HEK293T (cell line): Measurements from ENCODE around the gene SMIM29.

Source experiments
- ARNT ChIP-seq: fragments of 450-650 bp; IDR thresholded peaks from 2 replicates; pipeline ENCODE4 v1.6.1; 2017; ENCODE audit warnings: mild to moderate bottlenecking
- BHLHE40 ChIP-seq: fragments of 450-650 bp; IDR thresholded peaks from 2 replicates; pipeline ENCODE4 v1.6.1; 2016; ENCODE audit warnings: mild to moderate bottlenecking, moderate library complexity, borderline replicate concordance
- ELF4 ChIP-seq: fragments of 450-650 bp; IDR thresholded peaks from 2 replicates; pipeline ENCODE4 v1.6.1; 2017; ENCODE audit warnings: antibody characterized with exemption
- FOXA1 ChIP-seq: fragments of 450-650 bp; IDR thresholded peaks from 2 replicates; pipeline ENCODE4 v1.6.1; 2016; ENCODE audit warnings: mild to moderate bottlenecking
- HDGF ChIP-seq: fragments of 450-650 bp; IDR thresholded peaks from 2 replicates; pipeline ENCODE4 v1.6.1; 2017; ENCODE audit warnings: antibody characterized with exemption, borderline replicate concordance
- L3MBTL2 ChIP-seq: fragments of 450-650 bp; conservative IDR thresholded peaks from 2 replicates; pipeline ENCODE4 v1.6.1; 2016; ENCODE audit warnings: mild to moderate bottlenecking
- NFRKB ChIP-seq: fragments of 450-650 bp; IDR thresholded peaks from 2 replicates; pipeline ENCODE4 v1.6.1; 2016; ENCODE audit warnings: mild to moderate bottlenecking, moderate library complexity
- PKNOX1 ChIP-seq: fragments of 450-650 bp; IDR thresholded peaks from 2 replicates; pipeline ENCODE4 v1.6.1; 2016
- SP1 ChIP-seq: fragments of 450-650 bp; IDR thresholded peaks from 2 replicates; pipeline ENCODE4 v1.6.1; 2017
- SUZ12 ChIP-seq: fragments of 450-650 bp; IDR thresholded peaks from 2 replicates; pipeline ENCODE4 v1.6.1; 2016; ENCODE audit warnings: mild to moderate bottlenecking
- TARDBP ChIP-seq: fragments of 450-650 bp; IDR thresholded peaks from 2 replicates; pipeline ENCODE4 v1.6.1; 2016
- ZNF384 ChIP-seq: fragments of 450-650 bp; IDR thresholded peaks from 2 replicates; pipeline ENCODE4 v1.6.1; 2016

GRCh38 chr6:34243131-34243771, 5.6 kb downstream of the SMIM29 start:
- no peak for TF ChIP-seq TARDBP
- TF ChIP-seq L3MBTL2, result no peak
- TF ChIP-seq FOXA1, result no peak
- TF ChIP-seq SUZ12, result no peak
- TF ChIP-seq SP1, result no peak
- TF ChIP-seq NFRKB, result no peak
- no peak for TF ChIP-seq ZNF384
- no peak for TF ChIP-seq BHLHE40
- TF ChIP-seq ELF4, result no peak
- no peak for TF ChIP-seq ARNT
- TF ChIP-seq HDGF, result no peak
- no peak for TF ChIP-seq PKNOX1
